Loucy (cell line): ENCODE measurements around the gene PLPPR3.

Experiments used
- H2AFZ ChIP-seq: fragments of 200-600 bp; sonication (generic); 2 replicates; pipeline ENCODE4 v1.6.0; 2016; ENCODE audit warnings: antibody characterized with exemption, mild to moderate bottlenecking, low read length, moderate library complexity
- H3F3A ChIP-seq: fragments of 200-600 bp; 2 replicates; pipeline ENCODE4 v1.6.0; 2016; ENCODE audit warnings: antibody characterized with exemption, low read depth, mild to moderate bottlenecking
- H3K27me3 ChIP-seq: fragments of 200-600 bp; sonication (generic); 2 replicates; pipeline ENCODE4 v1.6.1; 2014; ENCODE audit warnings: low read length, mild to moderate bottlenecking; ENCODE audit not compliant: insufficient read depth, poor library complexity, severe bottlenecking
- H3K36me3 ChIP-seq: fragments of 200-600 bp; sonication (generic); 2 replicates; pipeline ENCODE4 v1.6.1; 2016; ENCODE audit warnings: low read length; ENCODE audit not compliant: insufficient read depth
- H3K4me1 ChIP-seq: fragments of 200-600 bp; sonication (generic); 2 replicates; pipeline ENCODE4 v1.5.1; 2014; ENCODE audit warnings: low read length, mild to moderate bottlenecking; ENCODE audit not compliant: insufficient read depth, poor library complexity, severe bottlenecking
- H3K4me2 ChIP-seq: fragments of 200-600 bp; sonication (generic); 2 replicates; pipeline ENCODE4 v1.6.0; 2014; ENCODE audit warnings: antibody characterized with exemption, low read length, low read depth, mild to moderate bottlenecking; ENCODE audit not compliant: poor library complexity, severe bottlenecking
- H3K4me3 ChIP-seq: fragments of 200-600 bp; sonication (generic); 2 replicates; pipeline ENCODE4 v1.5.1; 2014; ENCODE audit warnings: low read length, mild to moderate bottlenecking, mixed read lengths; ENCODE audit not compliant: poor library complexity, severe bottlenecking
- H3K79me2 ChIP-seq: fragments of 200-600 bp; sonication (generic); 2 replicates; pipeline ENCODE4 v1.6.1; 2014; ENCODE audit warnings: low read length; ENCODE audit not compliant: insufficient read depth
- H3K9ac ChIP-seq: fragments of 200-600 bp; sonication (generic); 2 replicates; pipeline ENCODE4 v1.6.0; 2014; ENCODE audit warnings: mild to moderate bottlenecking, low read depth, low read length, moderate library complexity; ENCODE audit not compliant: poor library complexity, severe bottlenecking
- H3K9me2 ChIP-seq: fragments of 200-600 bp; sonication (generic); replicated peaks from 2 replicates; pipeline ENCODE4 v1.6.1; 2016; ENCODE audit warnings: low read depth, low read length, mixed read lengths
- H3K9me3 ChIP-seq: fragments of 200-600 bp; sonication (generic); 2 replicates; pipeline ENCODE4 v1.6.1; 2014; ENCODE audit warnings: mild to moderate bottlenecking, antibody characterized with exemption, low read length, low read depth; ENCODE audit not compliant: insufficient read depth
- H4K20me1 ChIP-seq: fragments of 200-600 bp; sonication (generic); 2 replicates; pipeline ENCODE4 v1.6.0; 2014; ENCODE audit warnings: antibody characterized with exemption, low read length, mild to moderate bottlenecking; ENCODE audit not compliant: insufficient read depth, poor library complexity, severe bottlenecking
- EZH2phosphoT487 ChIP-seq: fragments of 200-600 bp; IDR thresholded peaks from 2 replicates; pipeline ENCODE4 v1.6.1; 2018; ENCODE audit warnings: antibody characterized with exemption, mild to moderate bottlenecking, moderate library complexity, borderline replicate concordance
- TF ChIP-seq, protein P1 (sequence below): fragments of 200-600 bp; sonication (generic); conservative IDR thresholded peaks from 2 replicates; pipeline ENCODE4 v1.5.1; 2014; ENCODE audit warnings: mild to moderate bottlenecking, antibody characterized with exemption, low read length

PLPPR3 gene

DNA sequence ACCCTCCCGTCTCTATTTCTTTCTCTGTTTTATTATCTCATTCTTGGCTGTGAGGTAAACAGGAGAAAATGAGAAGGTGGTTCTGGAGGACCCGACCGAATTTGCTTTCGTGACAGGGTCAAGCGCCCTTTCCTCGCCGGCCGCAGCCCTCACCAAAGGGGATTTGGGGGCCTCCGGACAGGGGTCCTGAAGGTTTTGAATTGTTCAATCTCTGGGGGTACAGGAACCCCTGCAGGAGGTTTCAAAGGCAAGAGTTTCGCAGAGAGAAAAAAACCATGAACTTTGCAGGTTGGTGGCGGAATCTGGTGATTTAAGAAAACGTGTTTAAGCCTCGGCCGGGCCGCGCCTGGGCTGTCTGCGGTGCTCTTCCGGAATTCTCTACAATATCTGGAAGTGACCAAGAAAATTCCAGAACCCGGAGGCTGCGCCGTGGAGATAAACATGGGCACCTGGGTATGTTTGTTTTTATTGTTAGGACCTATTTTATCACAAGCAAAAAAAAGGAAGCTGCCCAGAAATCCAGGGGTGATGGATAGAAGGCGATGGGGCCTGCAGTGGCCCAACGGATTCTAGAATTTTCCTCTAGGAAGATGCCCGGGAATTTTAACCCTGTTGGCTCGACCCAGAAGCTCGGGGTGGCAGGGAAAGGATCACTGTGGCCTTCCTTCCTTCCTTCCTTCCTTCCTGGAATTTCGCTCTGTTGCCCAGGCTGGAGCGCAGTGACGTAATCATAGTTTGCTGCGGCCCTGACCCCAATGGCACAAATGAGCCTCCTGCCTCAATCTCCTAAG, 38.7 kb downstream of the PLPPR3 start:
- Histone ChIP-seq H3K9me3 (no peaks in the 10 kb centered on the region), H3K36me3 (no peaks in the 10 kb centered on the region), H4K20me1 (no peaks in the 10 kb centered on the region), H3K9me2 (no peaks in the 10 kb centered on the region), H2AFZ (no peak overlapping the region), H3K4me3 (no peak overlapping the region), H3K4me2 (no peak overlapping the region), H3F3A (no peaks in the 10 kb centered on the region), H3K4me1 (no peaks in the 10 kb centered on the region), H3K27me3 (no peaks in the 10 kb centered on the region), H3K9ac (no peak overlapping the region), H3K79me2 (no peaks in the 10 kb centered on the region)
- TF ChIP-seq, protein P1, sequence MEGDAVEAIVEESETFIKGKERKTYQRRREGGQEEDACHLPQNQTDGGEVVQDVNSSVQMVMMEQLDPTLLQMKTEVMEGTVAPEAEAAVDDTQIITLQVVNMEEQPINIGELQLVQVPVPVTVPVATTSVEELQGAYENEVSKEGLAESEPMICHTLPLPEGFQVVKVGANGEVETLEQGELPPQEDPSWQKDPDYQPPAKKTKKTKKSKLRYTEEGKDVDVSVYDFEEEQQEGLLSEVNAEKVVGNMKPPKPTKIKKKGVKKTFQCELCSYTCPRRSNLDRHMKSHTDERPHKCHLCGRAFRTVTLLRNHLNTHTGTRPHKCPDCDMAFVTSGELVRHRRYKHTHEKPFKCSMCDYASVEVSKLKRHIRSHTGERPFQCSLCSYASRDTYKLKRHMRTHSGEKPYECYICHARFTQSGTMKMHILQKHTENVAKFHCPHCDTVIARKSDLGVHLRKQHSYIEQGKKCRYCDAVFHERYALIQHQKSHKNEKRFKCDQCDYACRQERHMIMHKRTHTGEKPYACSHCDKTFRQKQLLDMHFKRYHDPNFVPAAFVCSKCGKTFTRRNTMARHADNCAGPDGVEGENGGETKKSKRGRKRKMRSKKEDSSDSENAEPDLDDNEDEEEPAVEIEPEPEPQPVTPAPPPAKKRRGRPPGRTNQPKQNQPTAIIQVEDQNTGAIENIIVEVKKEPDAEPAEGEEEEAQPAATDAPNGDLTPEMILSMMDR, result no peak
- TF ChIP-seq EZH2phosphoT487, result no peak

DNA sequence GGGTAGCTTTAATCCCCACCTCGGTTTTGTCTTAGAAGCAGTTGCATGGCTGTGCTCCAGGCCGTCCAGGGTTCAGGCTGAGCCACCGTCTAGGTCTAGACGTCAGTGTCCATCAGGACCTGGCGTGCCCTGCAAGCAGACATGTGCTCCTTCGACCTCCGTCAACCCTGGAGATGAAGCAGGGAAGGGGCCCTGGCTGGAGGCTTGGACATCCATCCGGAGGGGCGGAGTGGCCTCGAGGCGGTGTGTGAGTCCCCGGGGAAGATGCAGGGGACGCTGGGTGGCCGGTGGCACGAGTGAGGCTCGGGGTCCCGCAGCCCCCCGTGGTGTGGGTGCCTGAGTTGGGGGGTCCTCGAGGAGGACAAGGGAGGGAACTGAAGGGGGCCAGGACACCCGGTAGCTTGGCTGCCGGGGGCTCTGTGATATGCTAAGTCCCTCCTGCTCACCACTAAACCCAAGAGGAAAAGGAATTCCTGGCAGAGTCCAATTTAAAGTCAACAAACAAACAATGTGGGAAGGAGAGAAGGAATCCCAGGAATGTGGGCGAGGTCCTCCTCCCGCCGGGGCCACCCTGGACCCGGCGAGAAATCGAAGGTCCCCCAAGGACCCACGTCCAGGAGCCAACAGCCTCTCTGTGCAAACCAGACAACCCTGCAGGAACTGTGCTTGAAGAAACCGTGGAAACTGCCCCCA, 39.4 kb downstream of the PLPPR3 start:
- no peaks in the 10 kb centered on the region for H3K9me3 ChIP-seq
- H3K4me3 ChIP-seq, result no peak overlapping the region
- no peaks in the 10 kb centered on the region for H4K20me1 ChIP-seq
- TF ChIP-seq, protein P1, result no peak
- no peak for TF ChIP-seq EZH2phosphoT487
- H3K79me2 ChIP-seq, result no peaks in the 10 kb centered on the region
- H3F3A ChIP-seq, result no peaks in the 10 kb centered on the region
- H3K4me1 ChIP-seq, result no peaks in the 10 kb centered on the region
- H3K27me3 ChIP-seq, result no peaks in the 10 kb centered on the region
- H3K9ac ChIP-seq, result no peak overlapping the region
- no peaks in the 10 kb centered on the region for H3K36me3 ChIP-seq
- H2AFZ ChIP-seq, result no peak overlapping the region
- no peaks in the 10 kb centered on the region for H3K9me2 ChIP-seq
- no peak overlapping the region for H3K4me2 ChIP-seq

DNA sequence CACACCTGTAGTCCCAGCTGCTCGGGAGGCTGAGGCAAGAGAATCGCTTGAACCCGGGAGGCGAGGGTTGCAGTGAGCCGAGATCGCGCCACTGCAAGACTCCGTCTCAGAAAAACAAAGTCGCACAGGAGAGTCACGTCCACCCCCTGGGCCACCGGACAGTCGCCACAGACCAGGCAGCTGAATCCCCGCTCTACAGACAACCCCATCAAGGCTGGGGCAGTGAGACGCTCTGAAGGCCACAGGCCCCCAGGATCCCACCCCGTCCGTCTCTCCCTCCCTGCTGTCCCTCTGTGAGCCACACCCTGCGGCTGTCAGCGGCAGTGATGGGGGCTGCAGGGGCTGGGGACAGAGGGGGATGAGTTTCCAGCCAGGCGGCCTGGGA, 40.0 kb downstream of the PLPPR3 start:
- no peak overlapping the region for H3K4me2 ChIP-seq
- H3K9me2 ChIP-seq, result no peaks in the 10 kb centered on the region
- H3K9me3 ChIP-seq, result no peaks in the 10 kb centered on the region
- H3K4me1 ChIP-seq, result no peaks in the 10 kb centered on the region
- no peak overlapping the region for H2AFZ ChIP-seq
- no peaks in the 10 kb centered on the region for H3K36me3 ChIP-seq
- H4K20me1 ChIP-seq, result no peaks in the 10 kb centered on the region
- H3K4me3 ChIP-seq, result no peak overlapping the region
- TF ChIP-seq EZH2phosphoT487, result no peak
- TF ChIP-seq, protein P1, result no peak
- no peak overlapping the region for H3K9ac ChIP-seq
- no peaks in the 10 kb centered on the region for H3F3A ChIP-seq
- no peaks in the 10 kb centered on the region for H3K27me3 ChIP-seq
- no peaks in the 10 kb centered on the region for H3K79me2 ChIP-seq
